IMR-90 (cell line): Measurements from ENCODE around the gene ALDH1A2. TPM values are rescaled to one million over a fixed set of nuclear protein-coding genes. Genes with fewer than 3 reads are reported as not detected.

Experiments
- ATAC-seq: fragments of 200-7000 bp; cut with Tn5 transposase; 2 replicates; pipeline ENCODE4 v1.9.1; 2020; ENCODE audit warnings: low read depth, mild to moderate bottlenecking, moderate library complexity
- BruUV-seq: library from RNA; stranded (reverse); fragments of 400-500 nt; replicated peaks from 2 replicates; lab custom pipeline; 2021; lab: Mats Ljungman, UMichigan
- CTCF ChIA-PET: fragments of 300-600 bp; formaldehyde crosslinking; extraction: SDS; loops from one replicate; lab custom pipeline; 2021; ENCODE audit warnings: antibody characterized with exemption; lab: Yijun Ruan, JAX
- POLR2A ChIA-PET: fragments of 300-600 bp; sonication (Branson Sonifier 250); formaldehyde crosslinking; loops from one replicate; lab custom pipeline; 2022; ENCODE audit warnings: antibody characterized with exemption; ENCODE audit not compliant: unreplicated experiment; lab: Charles Lee
- DNase-seq: peaks from one replicate; pipeline ENCODE4 v3.0.0; 2013
- H2AFZ ChIP-seq: replicated peaks from 2 replicates; pipeline ENCODE3; 2013; ENCODE audit warnings: low read length, mild to moderate bottlenecking; ENCODE audit not compliant: poor library complexity
- H2AK5ac ChIP-seq: 2 replicates; pipeline ENCODE4 v1.6.1; 2013; ENCODE audit warnings: low read depth, low read length, inconsistent platforms
- H2AK9ac ChIP-seq: replicated peaks from 2 replicates; pipeline ENCODE3; 2013; ENCODE audit warnings: mild to moderate bottlenecking, low read depth, low read length, moderate library complexity; ENCODE audit not compliant: poor library complexity
- H2BK120ac ChIP-seq: 2 replicates; pipeline ENCODE4 v1.6.1; 2013; ENCODE audit warnings: low read depth, low read length, inconsistent platforms
- H2BK15ac ChIP-seq: 3 replicates; pipeline ENCODE4 v1.6.1; 2013; ENCODE audit warnings: low read depth, low read length, inconsistent platforms
- H2BK20ac ChIP-seq: 2 replicates; pipeline ENCODE4 v1.6.1; 2013; ENCODE audit warnings: low read depth, mild to moderate bottlenecking, inconsistent platforms, low read length, moderate library complexity
- H2BK5ac ChIP-seq: 2 replicates; pipeline ENCODE4 v1.6.1; 2013; ENCODE audit warnings: mild to moderate bottlenecking, low read depth, low read length, inconsistent platforms; ENCODE audit not compliant: poor library complexity, severe bottlenecking
- H3K14ac ChIP-seq: replicated peaks from 2 replicates; pipeline ENCODE4 v1.6.1; 2013; ENCODE audit warnings: low read depth, low read length, inconsistent platforms
- H3K18ac ChIP-seq: 2 replicates; pipeline ENCODE4 v1.6.1; 2013; ENCODE audit warnings: low read depth, low read length, control low read depth
- H3K23ac ChIP-seq: 2 replicates; pipeline ENCODE4 v1.6.1; 2013; ENCODE audit warnings: low read depth, low read length, inconsistent platforms
- H3K27ac ChIP-seq: 2 replicates; pipeline ENCODE4 v1.5.1; 2013; ENCODE audit warnings: mild to moderate bottlenecking, control low read depth, low read length; ENCODE audit not compliant: insufficient read depth
- H3K27me3 ChIP-seq: 2 replicates; pipeline ENCODE4 v1.6.1; 2013; ENCODE audit warnings: low read length; ENCODE audit not compliant: control insufficient read depth, insufficient read depth
- H3K36me3 ChIP-seq: 2 replicates; pipeline ENCODE4 v1.6.1; 2013; ENCODE audit warnings: low read length, mixed read lengths; ENCODE audit not compliant: control insufficient read depth, insufficient read depth
- H3K4ac ChIP-seq: 2 replicates; pipeline ENCODE4 v1.6.1; 2013; ENCODE audit warnings: low read depth, low read length, inconsistent platforms
- H3K4me1 ChIP-seq: 2 replicates; pipeline ENCODE4 v1.6.1; 2013; ENCODE audit warnings: low read length, mixed read lengths; ENCODE audit not compliant: control insufficient read depth, insufficient read depth
- H3K4me2 ChIP-seq: 2 replicates; pipeline ENCODE4 v1.6.1; 2013; ENCODE audit warnings: low read depth, mild to moderate bottlenecking, control low read depth, low read length, moderate library complexity
- H3K4me3 ChIP-seq: 2 replicates; pipeline ENCODE4 v1.5.1; 2013; ENCODE audit warnings: low read depth, mild to moderate bottlenecking, control low read depth, low read length, moderate library complexity; ENCODE audit not compliant: insufficient read depth
- H3K56ac ChIP-seq: 2 replicates; pipeline ENCODE4 v1.6.1; 2013; ENCODE audit warnings: low read length, inconsistent platforms; ENCODE audit not compliant: insufficient read depth; ENCODE audit errors: extremely low read depth
- H3K79me1 ChIP-seq, 2 experiments: 2 replicates each; pipeline ENCODE4 v1.6.1; 2013; ENCODE audit warnings: low read length in 2 of 2, inconsistent platforms in 1 of 2, low read depth in 1 of 2
- H3K9ac ChIP-seq: 2 replicates; pipeline ENCODE4 v1.6.1; 2013; ENCODE audit warnings: low read depth, low read length, control low read depth
- H3K9me1 ChIP-seq: 2 replicates; pipeline ENCODE4 v1.6.1; 2013; ENCODE audit warnings: low read length, inconsistent platforms; ENCODE audit not compliant: insufficient read depth
- H3K9me3 ChIP-seq: 2 replicates; pipeline ENCODE4 v1.6.1; 2013; ENCODE audit warnings: low read length; ENCODE audit not compliant: control insufficient read depth, insufficient read depth
- H4K20me1 ChIP-seq: 2 replicates; pipeline ENCODE4 v1.6.1; 2013; ENCODE audit warnings: low read length, inconsistent platforms; ENCODE audit not compliant: insufficient read depth
- H4K5ac ChIP-seq: 2 replicates; pipeline ENCODE4 v1.6.1; 2013; ENCODE audit warnings: mild to moderate bottlenecking, low read depth, low read length, control low read depth
- H4K8ac ChIP-seq, 2 experiments: 2 replicates each; pipeline ENCODE4 v1.6.1; 2013; ENCODE audit warnings: low read depth in 2 of 2, low read length in 2 of 2, control low read depth in 1 of 2, inconsistent platforms in 1 of 2
- H4K91ac ChIP-seq: 2 replicates; pipeline ENCODE4 v1.6.1; 2013; ENCODE audit warnings: low read depth, low read length, inconsistent platforms; ENCODE audit not compliant: insufficient read depth
- BHLHE40 ChIP-seq: fragments of 150-350 bp; IDR thresholded peaks from 2 replicates; pipeline ENCODE4 v1.6.1; 2016; ENCODE audit warnings: mild to moderate bottlenecking, low read depth, low read length
- CHD1 ChIP-seq: IDR thresholded peaks from 2 replicates; pipeline ENCODE4 v1.6.1; 2012; ENCODE audit warnings: low read depth, low read length, improper control_type of control experiment
- CTCF ChIP-seq: conservative IDR thresholded peaks from 2 replicates; pipeline ENCODE4 v1.5.1; 2012; ENCODE audit warnings: mild to moderate bottlenecking, low read depth, low read length, improper control_type of control experiment
- ELK1 ChIP-seq: fragments of 150-350 bp; IDR thresholded peaks from 2 replicates; pipeline ENCODE4 v1.6.1; 2016; ENCODE audit warnings: low read depth, mild to moderate bottlenecking, low read length, moderate library complexity, borderline replicate concordance
- MAFK ChIP-seq: IDR thresholded peaks from 2 replicates; pipeline ENCODE4 v1.6.1; 2012; ENCODE audit warnings: low read depth, low read length, improper control_type of control experiment
- MAZ ChIP-seq: IDR thresholded peaks from 2 replicates; pipeline ENCODE4 v1.6.1; 2012; ENCODE audit warnings: low read depth, mild to moderate bottlenecking, low read length, improper control_type of control experiment, moderate library complexity, borderline replicate concordance
- MXI1 ChIP-seq: IDR thresholded peaks from 2 replicates; pipeline ENCODE4 v1.6.1; 2012; ENCODE audit warnings: low read depth, mild to moderate bottlenecking, low read length, moderate library complexity, borderline replicate concordance
- POLR2A ChIP-seq: IDR thresholded peaks from 2 replicates; pipeline ENCODE4 v1.6.1; 2012; ENCODE audit warnings: mild to moderate bottlenecking, low read depth, low read length
- RAD21 ChIP-seq: IDR thresholded peaks from 2 replicates; pipeline ENCODE4 v1.6.1; 2012; ENCODE audit warnings: low read length, improper control_type of control experiment
- RCOR1 ChIP-seq: IDR thresholded peaks from 2 replicates; pipeline ENCODE4 v1.6.1; 2012; ENCODE audit warnings: mild to moderate bottlenecking, low read length, improper control_type of control experiment; ENCODE audit not compliant: insufficient replicate concordance
- RFX5 ChIP-seq: IDR thresholded peaks from 2 replicates; pipeline ENCODE4 v1.8.0; 2012; ENCODE audit warnings: low read depth, mild to moderate bottlenecking, low read length, moderate library complexity
- SMC3 ChIP-seq: fragments of 150-350 bp; IDR thresholded peaks from 2 replicates; pipeline ENCODE4 v1.6.1; 2016; ENCODE audit warnings: low read depth, mild to moderate bottlenecking, antibody characterized with exemption, low read length, moderate library complexity
- USF2 ChIP-seq: fragments of 150-350 bp; IDR thresholded peaks from 2 replicates; pipeline ENCODE4 v1.6.1; 2017; ENCODE audit warnings: mild to moderate bottlenecking, antibody characterized with exemption, low read length, low read depth
- WGBS, 2 experiments: methylation state at CpG; one replicate each; pipeline versions ENCODE4 v1.1.5 to v1.1.7; 2013; ENCODE audit warnings: missing lambda C conversion rate in 2 of 2; ENCODE audit not compliant: insufficient read length in 1 of 2; ENCODE audit errors: extremely low coverage in 2 of 2; 5-methylcytosine and 5-hydroxymethylcytosine counted together
- dilution Hi-C: fragments of 300-500 bp; cut with HindIII; formaldehyde crosslinking; loops from one replicate; pipeline ENCODE4 v1.14.3; 2018; ENCODE audit warnings: low sequenced_read_pairs; ENCODE audit not compliant: unreplicated experiment
- in situ Hi-C: fragments of 300-500 bp; cut with MboI; formaldehyde crosslinking; loops from 3 replicates; pipeline ENCODE4 v1.14.3; 2019; ENCODE audit warnings: low sequenced_read_pairs, inconsistent platforms, mixed read lengths
- intact Hi-C: fragments of 100-400 bp; cut with micrococcal nuclease; formaldehyde crosslinking; loops from 2 replicates; pipeline ENCODE4 v1.10.0; 2022
- polyA plus RNA-seq, 3 experiments: library from polyadenylated mRNA; depleted of rRNA; stranded (reverse); fragments of >200 nt; gene quantifications; 2 replicates each; pipeline ENCODE4 v1.2.3, GENCODE V29; 2012; ENCODE audit warnings: low replicate concordance in 1 of 3
- total RNA-seq: library from RNA; depleted of rRNA; stranded (reverse); fragments of >200 nt; gene quantifications from 2 replicates; pipeline ENCODE4 v1.2.3, GENCODE V29; 2012

Gene ALDH1A2
- total and polyA plus RNA-seq, 2 of the 4 experiments (the other 2 are of a cell fraction), result not detected

- in situ Hi-C loops, result no loop called here
- Histone ChIP-seq H3K9me3 (no peaks in the 10 kb centered on the region), H2AK5ac (no peak overlapping the region), H3K18ac (no peak overlapping the region), H4K91ac (no peak overlapping the region), H4K5ac (no peak overlapping the region), H3K27me3 (peaks cover 2% of the 10 kb centered on the region; the same call in 1 of the 2 replicates), H4K8ac (no peak overlapping the region), H3K9ac (no peak overlapping the region), H2BK15ac (no peak overlapping the region), H3K4ac (no peak overlapping the region), H3K4me1 (no peaks in the 10 kb centered on the region), H3K27ac (no peak overlapping the region), H3K36me3 (no peaks in the 10 kb centered on the region), H3K14ac (no peak overlapping the region), H2BK120ac (no peak overlapping the region), H2AK9ac (no peak overlapping the region), H4K20me1 (no peaks in the 10 kb centered on the region), H3K4me3 (no peak overlapping the region), H3K9me1 (no peaks in the 10 kb centered on the region), H3K23ac (no peak overlapping the region), H2AFZ (no peak overlapping the region), H3K56ac (no peak overlapping the region), H2BK5ac (no peak overlapping the region), H3K4me2 (no peak overlapping the region), H2BK20ac (no peak overlapping the region), H3K79me1 (no peaks in the 10 kb centered on the region)
- WGBS, 2 experiments, result no CpG with 5 or more reads among the region's 1 CpG
- ChIA-PET CTCF (no interaction called here), POLR2A (no interaction called here)
- intact Hi-C loops, result no loop called here
- no TSS peak for BruUV-seq
- dilution Hi-C loops, result no loop called here
- TF ChIP-seq POLR2A (no peak), SMC3 (no peak), RAD21 (no peak), CHD1 (no peak), RFX5 (no peak), ELK1 (no peak), MAZ (no peak), USF2 (no peak), RCOR1 (no peak), BHLHE40 (no peak), MAFK (no peak), MXI1 (no peak), CTCF (no peak)
- ATAC-seq, result no peak
- no peak for DNase-seq
Measured at GRCh38 chr15:58015565-58015964, 49.9 kb downstream of the ALDH1A2 start.
